Measurements from ENCODE around the gene CALML5. TPM values are rescaled to one million over a fixed set of nuclear protein-coding genes. Genes with fewer than 3 reads are reported as not detected.

CALML5 gene
- total RNA-seq, 1 experiment from 2014 or later = not detected

- no peak for DNase-seq (ENCODE audit: low read depth)
Observed at GRCh38 chr10:5515948-5516761, 16.8 kb upstream of the CALML5 start.

- no peak for DNase-seq (ENCODE audit: low read depth)
Observed at GRCh38 chr10:5514226-5514850, 15.0 kb upstream of the CALML5 start.

GRCh38 chr10:5512881-5513612 is 13.7 kb upstream of the CALML5 start:
- no peak for DNase-seq (ENCODE audit: low read depth)

- DNase-seq (ENCODE audit: low read depth) = no peak
Observed at GRCh38 chr10:5512331-5512730, 13.0 kb upstream of the CALML5 start.

- no peak for DNase-seq (ENCODE audit: low read depth)
Observed at GRCh38 chr10:5511885-5512280, 12.5 kb upstream of the CALML5 start.

GRCh38 chr10:5511231-5511884 is 12.0 kb upstream of the CALML5 start:
- DNase-seq (ENCODE audit: low read depth) = no peak

GRCh38 chr10:5510281-5511072 is 11.1 kb upstream of the CALML5 start:
- no peak for DNase-seq (ENCODE audit: low read depth)

GRCh38 chr10:5509691-5510090 is 10.3 kb upstream of the CALML5 start:
- no peak for DNase-seq (ENCODE audit: low read depth)

- DNase-seq (ENCODE audit: low read depth) = no peak
Observed at GRCh38 chr10:5509236-5509635, 9.9 kb upstream of the CALML5 start.

GRCh38 chr10:5508786-5509185 is 9.4 kb upstream of the CALML5 start:
- no peak for DNase-seq (ENCODE audit: low read depth)

GRCh38 chr10:5508161-5508604 is 8.8 kb upstream of the CALML5 start:
- DNase-seq (ENCODE audit: low read depth) = no peak

GRCh38 chr10:5507649-5508131 is 8.3 kb upstream of the CALML5 start:
- DNase-seq (ENCODE audit: low read depth) = no peak

- no peak for DNase-seq (ENCODE audit: low read depth)
Observed at GRCh38 chr10:5506751-5507648, 7.6 kb upstream of the CALML5 start.

- DNase-seq (ENCODE audit: low read depth) = no peak
Observed at GRCh38 chr10:5506246-5506645, 6.9 kb upstream of the CALML5 start.

GRCh38 chr10:5504146-5505072 is 5.0 kb upstream of the CALML5 start:
- DNase-seq (ENCODE audit: low read depth) = no peak

GRCh38 chr10:5503477-5503835 is 4.1 kb upstream of the CALML5 start:
- no peak for DNase-seq (ENCODE audit: low read depth)

GRCh38 chr10:5502571-5503476 is 3.5 kb upstream of the CALML5 start:
- DNase-seq (ENCODE audit: low read depth) = no peak

GRCh38 chr10:5502061-5502521 is 2.7 kb upstream of the CALML5 start:
- no peak for DNase-seq (ENCODE audit: low read depth)

Measured in LHCN-M2 (cell line).